PFSK-1 (cell line): ENCODE results near the gene ACSF2. TPM values are rescaled to one million over a fixed set of nuclear protein-coding genes. Genes with fewer than 3 reads are reported as not detected.

Experiments
- FOXP2 ChIP-seq: optimal IDR thresholded peaks from 2 replicates; pipeline ENCODE3; 2011; ENCODE audit warnings: borderline replicate concordance, control low read depth, inconsistent platforms; ENCODE audit not compliant: insufficient read depth; ENCODE audit errors: extremely low read length, extremely low read depth
- POLR2AphosphoS5 ChIP-seq: IDR thresholded peaks from 2 replicates; pipeline ENCODE4 v1.6.1; 2012; ENCODE audit warnings: low read depth, mild to moderate bottlenecking, control low read depth, low read length, moderate library complexity
- REST ChIP-seq, 2 experiments: IDR thresholded peaks; 2 replicates each; pipeline versions ENCODE4 v1.6.1 to v1.8.0; 2011 to 2012; ENCODE audit warnings: low read depth in 2 of 2, low read length in 2 of 2, control low read depth in 1 of 2, inconsistent platforms in 1 of 2, mild to moderate bottlenecking in 1 of 2, moderate library complexity in 1 of 2; ENCODE audit not compliant: insufficient read depth in 1 of 2
- SIN3A ChIP-seq: IDR thresholded peaks from 2 replicates; pipeline ENCODE4 v1.6.1; 2012; ENCODE audit warnings: mild to moderate bottlenecking, low read length, moderate library complexity, borderline replicate concordance; ENCODE audit not compliant: insufficient read depth
- TAF1 ChIP-seq: IDR thresholded peaks from 2 replicates; pipeline ENCODE4 v1.6.1; 2012; ENCODE audit warnings: low read length, control low read depth, borderline replicate concordance; ENCODE audit not compliant: insufficient read depth
- polyA plus RNA-seq: library from polyadenylated mRNA; unstranded; fragments of >200 nt; gene quantifications from one replicate; pipeline ENCODE4 v1.2.1, GENCODE V29; 2012; ENCODE audit warnings: low read depth, missing spikeins; ENCODE audit not compliant: insufficient read length

The ACSF2 gene
- 36.6 TPM for polyA plus RNA-seq

- 0 out of 2 replicates have a peak, but pooled peaks have one; percentile 38 for TF ChIP-seq TAF1
- TF ChIP-seq REST (IDR thresholded peaks at IDR 0.05; ENCODE audit: insufficient read depth in 1 of 2, low read depth in 2 of 2, low read length in 2 of 2), result no peak
- TF ChIP-seq FOXP2, result no peak
- TF ChIP-seq SIN3A, result 0 out of 2 replicates have a peak, but pooled peaks have one; percentile 19
- TF ChIP-seq POLR2AphosphoS5, result peak; percentile 45; the same call in 1 of the 2 replicates
Measured at GRCh38 chr17:50425682-50426471, at the start of gene ACSF2. Gene ACSF2, plus strand, starts transcription at chr17:50426218. Its CDS starts 44 bp downstream, at chr17:50426262.

GRCh38 chr17:50379351-50380132, 46.5 kb upstream of the ACSF2 start:
- TF ChIP-seq TAF1 (no peak), REST (IDR thresholded peaks at IDR 0.05; ENCODE audit: insufficient read depth in 1 of 2, low read depth in 2 of 2, low read length in 2 of 2) (no peak), SIN3A (no peak), POLR2AphosphoS5 (no peak), FOXP2 (no peak)

- TF ChIP-seq POLR2AphosphoS5 (peak; percentile 52; the same call in 1 of the 2 replicates), TAF1 (no peak)
Measured at GRCh38 chr17:50380369-50381259, 45.4 kb upstream of the ACSF2 start.

- TF ChIP-seq POLR2AphosphoS5, result 0 out of 2 replicates have a peak, but pooled peaks have one; percentile 15
- no peak for TF ChIP-seq FOXP2
- TF ChIP-seq TAF1, result no peak
Measured at GRCh38 chr17:50381260-50381815, 44.7 kb upstream of the ACSF2 start.

- TF ChIP-seq FOXP2, result no peak
Measured at GRCh38 chr17:50381920-50382319, 44.1 kb upstream of the ACSF2 start.

- TF ChIP-seq TAF1 (no peak), FOXP2 (no peak)
Measured at GRCh38 chr17:50382931-50383330, 43.1 kb upstream of the ACSF2 start.
